Choroid plexus epithelial cell (primary cell): Measurements from ENCODE around the gene ZNF554.

Experiments used
- DNase-seq: peaks from one replicate; pipeline ENCODE4 v3.0.0-alpha.2; 2010; ENCODE audit warnings: low read depth
- H3K4me3 ChIP-seq: 2 replicates; pipeline ENCODE4 v1.5.1; 2011; ENCODE audit warnings: low read depth, mild to moderate bottlenecking, control low read depth, low read length, moderate library complexity
- CTCF ChIP-seq: conservative IDR thresholded peaks from 2 replicates; pipeline ENCODE4 v1.5.1; 2011; ENCODE audit warnings: low read depth, mild to moderate bottlenecking, control low read depth, inconsistent platforms, low read length, moderate library complexity

ZNF554 gene

GRCh38 chr19:2820112-2820702 is 539 bp downstream of the ZNF554 start:
- DNase-seq, result no peak
- H3K4me3 ChIP-seq, result peak overlapping the region; percentile 75
- TF ChIP-seq CTCF, result no peak

- no peak for DNase-seq
- H3K4me3 ChIP-seq, result no peak overlapping the region
- no peak for TF ChIP-seq CTCF
Observed at GRCh38 chr19:2822846-2823245, 3.2 kb downstream of the ZNF554 start.

- H3K4me3 ChIP-seq, result no peak overlapping the region
- DNase-seq, result no peak
- TF ChIP-seq CTCF, result no peak
Observed at GRCh38 chr19:2823646-2824045, 4.0 kb downstream of the ZNF554 start.

- TF ChIP-seq CTCF, result no peak
- no peak for DNase-seq
- H3K4me3 ChIP-seq, result no peak overlapping the region
Observed at GRCh38 chr19:2824129-2824528, 4.5 kb downstream of the ZNF554 start.

- DNase-seq, result no peak
- TF ChIP-seq CTCF, result no peak
- no peak overlapping the region for H3K4me3 ChIP-seq
Observed at GRCh38 chr19:2827022-2827421, 7.4 kb downstream of the ZNF554 start.

- no peak overlapping the region for H3K4me3 ChIP-seq
- no peak for TF ChIP-seq CTCF
- DNase-seq, result no peak
Observed at GRCh38 chr19:2827840-2828489, 8.3 kb downstream of the ZNF554 start.

- DNase-seq, result peak; percentile 9
- no peak overlapping the region for H3K4me3 ChIP-seq
- no peak for TF ChIP-seq CTCF
Observed at GRCh38 chr19:2834294-2834871, 14.7 kb downstream of the ZNF554 start.
